SK-N-SH (cell line): ENCODE measurements around the gene FEM1C. TPM values are rescaled to one million over a fixed set of nuclear protein-coding genes. Genes with fewer than 3 reads are reported as not detected.

ENCODE experiments used
- CTCF ChIA-PET: fragments of 300-600, 350-600 bp; formaldehyde crosslinking; extraction: SDS; loops from one replicate; lab custom pipeline; 2021; lab: Yijun Ruan, JAX
- POLR2A ChIA-PET: fragments of 350-600 bp; sonication (Branson Sonifier 250); formaldehyde crosslinking; extraction: SDS; loops from one replicate; lab custom pipeline; 2020; ENCODE audit warnings: antibody characterized with exemption, inconsistent platforms; lab: Yijun Ruan, JAX
- DNase-seq: peaks from one replicate; pipeline ENCODE4 v3.0.0; 2012
- H2AFZ ChIP-seq: fragments of 200-600 bp; sonication (generic); 2 replicates; pipeline ENCODE4 v1.8.1; 2016; ENCODE audit warnings: antibody characterized with exemption, mild to moderate bottlenecking, low read depth
- H3F3A ChIP-seq: fragments of 200-600 bp; sonication (generic); replicated peaks from 2 replicates; pipeline ENCODE3; 2016; ENCODE audit warnings: antibody characterized with exemption, mild to moderate bottlenecking; ENCODE audit not compliant: insufficient read depth
- H3K27ac ChIP-seq, 2 experiments: fragments of 200-500 bp in 1 of 2; fragments of 200-600 bp in 1 of 2; sonication (Bioruptor generic) in 1 of 2; sonication (generic), shearing (Covaris generic) in 1 of 2; 2 replicates each; pipeline versions ENCODE4 v1.5.1 to v1.6.1; 2014 to 2016; ENCODE audit warnings: low read depth in 2 of 2, inconsistent platforms in 1 of 2, low read length in 1 of 2, mild to moderate bottlenecking in 1 of 2, mixed read lengths in 1 of 2
- H3K27me3 ChIP-seq: fragments of 200-600 bp; sonication (generic), shearing (Covaris generic); 2 replicates; pipeline ENCODE4 v1.6.1; 2016; ENCODE audit warnings: mixed run types; ENCODE audit not compliant: insufficient read depth
- H3K36me3 ChIP-seq, 2 experiments: fragments of 200-500 bp in 1 of 2; fragments of 200-600 bp in 1 of 2; sonication (Bioruptor generic) in 1 of 2; sonication (generic) in 1 of 2; replicated peaks in 1 of 2; 2 replicates each; pipeline versions ENCODE3 to v1.5.1; 2014 to 2016; ENCODE audit warnings: low read length in 1 of 2, mild to moderate bottlenecking in 1 of 2; ENCODE audit not compliant: insufficient read depth in 2 of 2, control insufficient read depth in 1 of 2
- H3K4me1 ChIP-seq, 2 experiments: fragments of 200-500 bp in 1 of 2; fragments of 200-600 bp in 1 of 2; sonication (Bioruptor generic) in 1 of 2; sonication (generic), shearing (Covaris generic) in 1 of 2; 2 replicates each; pipeline versions ENCODE4 v1.5.1 to v1.6.1; 2014 to 2016; ENCODE audit warnings: low read depth in 1 of 2, low read length in 1 of 2, mixed run types in 1 of 2; ENCODE audit not compliant: insufficient read depth in 2 of 2, control insufficient read depth in 1 of 2
- H3K4me2 ChIP-seq: fragments of 200-600 bp; sonication (generic), shearing (Covaris generic); 2 replicates; pipeline ENCODE4 v1.6.1; 2017; ENCODE audit warnings: mixed run types
- H3K4me3 ChIP-seq, 2 experiments: fragments of 200-500 bp in 1 of 2; fragments of 200-600 bp in 1 of 2; sonication (Bioruptor generic) in 1 of 2; sonication (generic), shearing (Covaris generic) in 1 of 2; 2 replicates each; pipeline versions ENCODE4 v1.5.1 to v1.8.1; 2014 to 2016; ENCODE audit warnings: low read depth in 2 of 2, inconsistent platforms in 1 of 2, low read length in 1 of 2, mild to moderate bottlenecking in 1 of 2, mixed read lengths in 1 of 2, moderate library complexity in 1 of 2
- H3K79me2 ChIP-seq: fragments of 200-600 bp; sonication (generic); 2 replicates; pipeline ENCODE4 v1.8.1; 2017; ENCODE audit warnings: mild to moderate bottlenecking; ENCODE audit not compliant: insufficient read depth
- H3K9ac ChIP-seq: fragments of 200-600 bp; sonication (generic); 2 replicates; pipeline ENCODE4 v1.6.1; 2017; ENCODE audit warnings: mixed run types
- H3K9me2 ChIP-seq: fragments of 200-600 bp; sonication (generic); 2 replicates; pipeline ENCODE4 v1.6.1; 2017; ENCODE audit warnings: mixed run types
- H3K9me3 ChIP-seq: fragments of 200-600 bp; sonication (generic); 2 replicates; pipeline ENCODE4 v1.6.1; 2017; ENCODE audit warnings: mixed run types, mild to moderate bottlenecking, moderate library complexity
- H4K20me1 ChIP-seq: fragments of 200-600 bp; sonication (generic); 2 replicates; pipeline ENCODE4 v1.6.1; 2017; ENCODE audit warnings: mild to moderate bottlenecking, mixed run types; ENCODE audit not compliant: insufficient read depth
- FOXM1 ChIP-seq: IDR thresholded peaks from 2 replicates; pipeline ENCODE4 v1.4.0; 2012; ENCODE audit warnings: low read depth, mild to moderate bottlenecking
- GATA2 ChIP-seq: sonication (generic); formaldehyde crosslinking; IDR thresholded peaks from 2 replicates; pipeline ENCODE4 v1.5.0; 2020; ENCODE audit warnings: mild to moderate bottlenecking, missing genetic modification reagents
- MEF2A ChIP-seq: IDR thresholded peaks from 2 replicates; pipeline ENCODE4 v1.4.0; 2012; ENCODE audit warnings: low read depth, borderline replicate concordance
- RFX5 ChIP-seq: IDR thresholded peaks from 2 replicates; pipeline ENCODE4 v1.6.1; 2012; ENCODE audit warnings: mild to moderate bottlenecking, improper control_type of control experiment, low read length
- RXRA ChIP-seq: IDR thresholded peaks from 2 replicates; pipeline ENCODE4 v1.4.0; 2012; ENCODE audit warnings: low read depth, mild to moderate bottlenecking, borderline replicate concordance
- TAF1 ChIP-seq: IDR thresholded peaks from 2 replicates; pipeline ENCODE4 v1.6.1; 2012; ENCODE audit warnings: low read depth, mild to moderate bottlenecking, low read length, moderate library complexity, borderline replicate concordance
- TEAD4 ChIP-seq: IDR thresholded peaks from 2 replicates; pipeline ENCODE4 v1.4.0; 2012; ENCODE audit warnings: mild to moderate bottlenecking, borderline replicate concordance; ENCODE audit not compliant: insufficient read depth
- USF2 ChIP-seq: fragments of 150-350 bp; IDR thresholded peaks from 2 replicates; pipeline ENCODE4 v1.6.1; 2017; ENCODE audit warnings: antibody characterized with exemption, low read length, low read depth, borderline replicate concordance
- WGBS: methylation state at CpG from one replicate; pipeline ENCODE4 v1.1.6; 2017; ENCODE audit warnings: low lambda C conversion rate; 5-methylcytosine and 5-hydroxymethylcytosine counted together
- polyA plus RNA-seq, 3 experiments: library from polyadenylated mRNA; depleted of rRNA; stranded (reverse); fragments of >200 nt; gene quantifications; 2 replicates each; pipeline ENCODE4 v1.2.3, GENCODE V29; 2012

FEM1C gene
- polyA plus RNA-seq, 1 of the 3 experiments (the other 2 are of a cell fraction) = 2.8 TPM

- Histone ChIP-seq H3K27ac (no peak overlapping the region), H3F3A (no peaks in the 10 kb centered on the region), H3K27me3 (no peaks in the 10 kb centered on the region), H3K4me2 (no peak overlapping the region), H3K79me2 (no peaks in the 10 kb centered on the region), H4K20me1 (no peaks in the 10 kb centered on the region), H3K9me2 (no peaks in the 10 kb centered on the region), H3K9me3 (no peaks in the 10 kb centered on the region), H3K9ac (no peak overlapping the region), H2AFZ (no peak overlapping the region), H3K36me3 (no peaks in the 10 kb centered on the region), H3K4me3 (no peak overlapping the region), H3K4me1 (no peaks in the 10 kb centered on the region)
- TF ChIP-seq TEAD4 (no peak), RXRA (no peak), MEF2A (no peak), TAF1 (no peak)
- DNase-seq = no peak
- 54% methylated on average over 4 of the region's 4 CpGs for WGBS
- POLR2A ChIA-PET = no interaction called here
- CTCF ChIA-PET = no interaction called here
Observed at GRCh38 chr5:115487168-115487567, 57.4 kb downstream of the FEM1C start.

GRCh38 chr5:115486728-115487127 lies 57.8 kb downstream of the FEM1C start:
- H3K27ac ChIP-seq = no peak overlapping the region
- H3K36me3 ChIP-seq = no peaks in the 10 kb centered on the region
- no peak overlapping the region for H2AFZ ChIP-seq
- H3K79me2 ChIP-seq = no peaks in the 10 kb centered on the region
- ChIA-PET POLR2A (no interaction called here), CTCF (no interaction called here)
- no peak for DNase-seq
- H3F3A ChIP-seq = no peaks in the 10 kb centered on the region
- no peaks in the 10 kb centered on the region for H4K20me1 ChIP-seq
- H3K27me3 ChIP-seq = no peaks in the 10 kb centered on the region
- TF ChIP-seq FOXM1 (no peak), RFX5 (no peak)
- no peaks in the 10 kb centered on the region for H3K4me1 ChIP-seq
- H3K4me2 ChIP-seq = no peak overlapping the region
- H3K9me2 ChIP-seq = no peaks in the 10 kb centered on the region
- no peaks in the 10 kb centered on the region for H3K9me3 ChIP-seq
- no peak overlapping the region for H3K4me3 ChIP-seq
- 97% methylated on average over 2 of the region's 2 CpGs for WGBS
- no peak overlapping the region for H3K9ac ChIP-seq

GRCh38 chr5:115484368-115484767 lies 60.2 kb downstream of the FEM1C start:
- Histone ChIP-seq H3K9me2 (no peaks in the 10 kb centered on the region), H3K27ac (no peak overlapping the region), H3K4me2 (no peak overlapping the region), H4K20me1 (no peaks in the 10 kb centered on the region), H3K27me3 (no peaks in the 10 kb centered on the region), H2AFZ (no peak overlapping the region), H3K4me3 (no peak overlapping the region), H3K9ac (no peak overlapping the region), H3K36me3 (no peaks in the 10 kb centered on the region), H3K4me1 (no peaks in the 10 kb centered on the region), H3K79me2 (no peaks in the 10 kb centered on the region), H3F3A (no peaks in the 10 kb centered on the region)
- 90% methylated on average over 4 of the region's 4 CpGs for WGBS
- DNase-seq = no peak
- POLR2A ChIA-PET = no interaction called here
- no peak for TF ChIP-seq USF2
- no peak for TF ChIP-seq GATA2
- TF ChIP-seq, all 33 proteins: peak for 0
- no peaks in the 10 kb centered on the region for H3K9me3 ChIP-seq
- CTCF ChIA-PET = no interaction called here
